ENCODE results near the gene DEDD2. TPM values are rescaled to one million over a fixed set of nuclear protein-coding genes. Genes with fewer than 3 reads are reported as not detected.

Gene DEDD2
- total and polyA plus RNA-seq, 10 donors, result 24.7 to 73.9 (median 47.2) TPM

DNA sequence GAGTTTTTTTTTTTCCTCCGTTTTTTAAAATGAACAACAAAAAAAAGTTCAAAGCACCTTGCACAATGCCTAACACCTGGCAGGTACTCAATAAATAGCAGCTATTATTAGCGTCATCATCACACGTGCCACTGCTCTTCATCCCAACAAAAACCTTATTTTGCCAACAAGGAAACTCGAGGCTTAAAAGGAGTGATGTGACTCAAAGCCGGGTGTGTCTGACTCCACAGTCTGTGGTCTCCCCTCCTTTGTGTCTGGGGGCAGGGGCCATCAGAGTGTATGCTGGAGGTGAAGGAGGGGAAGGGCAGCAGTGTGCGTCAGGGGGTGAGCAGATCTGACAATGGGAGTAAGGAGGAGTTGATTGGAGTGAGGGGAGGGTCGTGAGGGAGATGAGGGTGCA, 51.2 kb downstream of the DEDD2 start:
- H3K27me3 ChIP-seq (replicated peaks in 1 of 7), result peaks cover 0 to 20% (median 0%) of the 10 kb centered on the region in 7 donors
- no peaks in the 10 kb centered on the region for H3K9me3 ChIP-seq
- H3K4me3 ChIP-seq, result no peak overlapping the region
- H3K27ac ChIP-seq, result no peak overlapping the region
- no peaks in the 10 kb centered on the region for H3K4me1 ChIP-seq
- intact Hi-C loops (cut with DNase I; ENCODE audit: low total_unique reads), result no loop called here
- TF ChIP-seq, protein P1, sequence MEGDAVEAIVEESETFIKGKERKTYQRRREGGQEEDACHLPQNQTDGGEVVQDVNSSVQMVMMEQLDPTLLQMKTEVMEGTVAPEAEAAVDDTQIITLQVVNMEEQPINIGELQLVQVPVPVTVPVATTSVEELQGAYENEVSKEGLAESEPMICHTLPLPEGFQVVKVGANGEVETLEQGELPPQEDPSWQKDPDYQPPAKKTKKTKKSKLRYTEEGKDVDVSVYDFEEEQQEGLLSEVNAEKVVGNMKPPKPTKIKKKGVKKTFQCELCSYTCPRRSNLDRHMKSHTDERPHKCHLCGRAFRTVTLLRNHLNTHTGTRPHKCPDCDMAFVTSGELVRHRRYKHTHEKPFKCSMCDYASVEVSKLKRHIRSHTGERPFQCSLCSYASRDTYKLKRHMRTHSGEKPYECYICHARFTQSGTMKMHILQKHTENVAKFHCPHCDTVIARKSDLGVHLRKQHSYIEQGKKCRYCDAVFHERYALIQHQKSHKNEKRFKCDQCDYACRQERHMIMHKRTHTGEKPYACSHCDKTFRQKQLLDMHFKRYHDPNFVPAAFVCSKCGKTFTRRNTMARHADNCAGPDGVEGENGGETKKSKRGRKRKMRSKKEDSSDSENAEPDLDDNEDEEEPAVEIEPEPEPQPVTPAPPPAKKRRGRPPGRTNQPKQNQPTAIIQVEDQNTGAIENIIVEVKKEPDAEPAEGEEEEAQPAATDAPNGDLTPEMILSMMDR (IDR thresholded peaks at IDR 0.05 in 8 of 11, conservative IDR thresholded peaks at IDR 0.05 in 3 of 11), result no peak
- TF ChIP-seq POLR2A (IDR thresholded peaks at IDR 0.05) (no peak), POLR2AphosphoS5 (IDR thresholded peaks at IDR 0.05) (no peak)
- WGBS, 5 donors, result 72 to 83% (median 75%) methylated on average over 7 of the region's 7 CpGs
- H3K36me3 ChIP-seq, result no peaks in the 10 kb centered on the region
- no peak for DNase-seq

DNA sequence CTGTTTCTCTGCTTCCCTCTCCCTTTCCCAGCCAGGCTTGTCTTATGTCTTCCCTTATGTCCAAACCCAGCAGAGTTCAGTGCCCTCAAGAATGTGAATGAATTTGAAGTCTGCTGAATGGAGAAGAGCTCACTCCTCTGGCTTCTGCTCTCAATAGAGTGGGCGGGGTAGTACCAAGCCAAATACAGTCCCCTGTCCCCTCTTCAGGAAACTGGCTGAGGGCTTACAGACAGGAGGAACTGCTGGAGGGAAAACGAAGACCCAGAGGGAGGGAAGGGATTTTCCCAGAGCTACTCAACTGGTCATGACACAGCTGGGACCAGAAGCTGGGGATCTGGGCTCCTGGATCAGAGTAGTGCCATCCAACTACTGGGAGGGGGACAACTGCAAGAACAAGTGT, 52.3 kb downstream of the DEDD2 start:
- Histone ChIP-seq H3K36me3 (no peaks in the 10 kb centered on the region), H3K27ac (no peak overlapping the region), H3K4me3 (no peak overlapping the region), H3K9me3 (no peaks in the 10 kb centered on the region), H3K4me1 (no peaks in the 10 kb centered on the region), H3K27me3 (replicated peaks in 1 of 7) (peaks cover 0 to 20% (median 0%) of the 10 kb centered on the region in 7 donors)
- intact Hi-C loops (cut with DNase I; ENCODE audit: low total_unique reads), result no loop called here
- no peak for DNase-seq
- 38 to 56% (median 46%) methylated on average over 2 of the region's 2 CpGs for WGBS, 5 donors
- TF ChIP-seq POLR2AphosphoS5 (IDR thresholded peaks at IDR 0.05) (no peak), POLR2A (IDR thresholded peaks at IDR 0.05) (no peak)
- TF ChIP-seq, protein P1 (IDR thresholded peaks at IDR 0.05 in 8 of 11, conservative IDR thresholded peaks at IDR 0.05 in 3 of 11), result no peak

DNA sequence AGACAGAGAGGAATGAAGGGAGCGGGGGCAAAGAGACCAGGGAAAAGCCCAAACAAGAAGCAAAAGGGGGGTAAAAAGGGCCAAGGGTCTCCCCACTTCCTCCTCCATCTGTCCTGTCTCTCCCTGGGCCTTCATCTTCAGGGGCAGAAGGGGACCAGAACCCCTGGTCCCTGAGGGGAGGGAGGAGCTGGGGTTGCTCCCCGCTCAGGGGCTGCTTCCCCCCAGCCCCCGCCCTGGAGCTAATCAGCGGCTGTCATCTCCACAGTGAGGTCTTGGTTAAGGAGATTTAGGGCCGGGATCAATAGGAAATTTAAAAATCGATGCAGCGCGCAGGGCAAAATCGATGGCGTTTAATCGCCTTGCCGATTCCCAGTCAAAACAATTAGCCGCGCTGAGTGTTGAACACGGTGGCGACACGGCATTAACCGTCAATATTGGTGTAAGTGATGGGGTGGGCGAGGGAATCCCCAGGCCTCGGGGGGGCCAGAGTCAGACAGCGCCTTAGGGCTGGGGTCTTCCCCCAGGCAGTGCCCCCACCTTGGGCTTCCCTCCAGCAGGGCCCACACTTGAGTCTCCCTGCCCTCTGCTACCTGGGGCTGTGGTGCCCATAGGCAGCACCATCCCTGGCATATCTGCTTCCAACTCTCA, 55.7 kb downstream of the DEDD2 start:
- Histone ChIP-seq H3K36me3 (no peaks in the 10 kb centered on the region), H3K4me3 (no peak overlapping the region), H3K27ac (no peak overlapping the region), H3K9me3 (no peaks in the 10 kb centered on the region), H3K27me3 (replicated peaks in 1 of 7) (peaks cover 0 to 16% (median 0%) of the 10 kb centered on the region in 7 donors), H3K4me1 (no peaks in the 10 kb centered on the region)
- intact Hi-C loops (cut with DNase I; ENCODE audit: low total_unique reads), result no loop called here
- 85 to 95% (median 91%) methylated on average over 21 of the region's 21 CpGs for WGBS, 5 donors
- TF ChIP-seq, protein P1 (IDR thresholded peaks at IDR 0.05 in 8 of 11, conservative IDR thresholded peaks at IDR 0.05 in 3 of 11), result no peak
- no peak for TF ChIP-seq POLR2AphosphoS5 (IDR thresholded peaks at IDR 0.05)
- TF ChIP-seq POLR2A (IDR thresholded peaks at IDR 0.05), result no peak
- DNase-seq, result no peak

DNA sequence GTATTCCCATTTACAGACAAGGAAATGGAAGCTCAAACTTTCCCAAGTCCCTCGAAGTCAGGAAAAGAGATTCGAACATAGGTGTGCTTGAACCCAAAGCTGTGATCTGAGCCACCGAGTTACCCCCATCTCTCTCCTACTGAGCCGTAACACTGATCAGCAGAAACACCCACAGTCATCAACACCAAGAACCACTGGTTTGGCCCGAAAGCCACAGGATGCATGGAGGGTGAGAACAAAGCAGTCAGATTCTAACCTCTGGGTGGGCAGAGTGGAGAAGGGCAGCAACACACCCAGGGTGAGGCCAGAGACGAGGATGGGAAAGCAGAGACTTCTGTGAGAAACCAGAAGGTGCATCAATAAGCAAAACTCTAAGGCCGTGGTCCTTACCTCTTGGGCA, 57.5 kb downstream of the DEDD2 start:
- 77 to 87% (median 79%) methylated on average over 6 to 7 of the region's 7 CpGs for WGBS, 5 donors
- Histone ChIP-seq H3K27ac (no peak overlapping the region), H3K4me3 (no peak overlapping the region), H3K36me3 (no peaks in the 10 kb centered on the region), H3K27me3 (replicated peaks in 1 of 7) (peaks cover 0 to 20% (median 0%) of the 10 kb centered on the region in 7 donors), H3K9me3 (no peaks in the 10 kb centered on the region), H3K4me1 (peaks cover 0 to 10% (median 5%) of the 10 kb centered on the region in 6 donors)
- DNase-seq, result no peak
- intact Hi-C loops (cut with DNase I; ENCODE audit: low total_unique reads), result no loop called here
- TF ChIP-seq, protein P1 (IDR thresholded peaks at IDR 0.05 in 8 of 11, conservative IDR thresholded peaks at IDR 0.05 in 3 of 11), result no peak

Measured in spleen (tissue), 11 donors.